CD1c-positive myeloid dendritic cell (primary cell): ENCODE data around the gene SLC40A1.

Source experiments
- DNase-seq: peaks from one replicate; pipeline ENCODE4 v3.0.0-alpha.2; 2016; ENCODE audit errors: extremely low spot score

SLC40A1 gene

DNA sequence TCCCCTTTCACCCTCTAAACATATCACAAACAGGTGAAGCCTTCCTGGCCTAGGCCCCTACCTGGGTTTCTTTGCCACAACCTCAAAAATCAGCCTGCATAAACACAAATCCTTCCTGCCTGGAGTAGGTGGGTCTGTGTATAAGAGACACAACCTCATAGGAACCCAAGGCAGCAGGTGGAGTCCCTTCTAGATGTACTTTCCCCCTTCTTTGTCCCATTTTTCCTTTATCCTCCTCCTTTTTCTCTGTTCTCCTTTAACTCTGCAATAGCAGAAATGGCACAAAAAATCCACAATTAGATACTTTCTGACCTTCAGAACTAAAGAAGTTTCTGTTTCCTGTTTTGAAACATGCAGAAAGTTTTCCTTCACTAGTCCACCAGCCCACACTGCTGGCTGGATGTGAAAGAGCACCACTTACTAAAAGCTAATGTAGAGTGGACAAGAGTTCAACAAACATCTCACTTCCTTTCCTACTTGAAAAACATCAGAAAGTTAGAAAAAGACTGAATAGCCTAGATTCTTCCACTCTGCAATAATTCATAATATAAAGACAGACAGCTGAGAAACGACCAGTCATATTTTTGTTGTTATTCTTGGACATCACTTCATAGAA is 11.2 kb downstream of the SLC40A1 start:
- peak; percentile 63 for DNase-seq

- no peak for DNase-seq
Measured at GRCh38 chr2:189566046-189566445, 14.5 kb downstream of the SLC40A1 start.

GRCh38 chr2:189561371-189562038 is 19.1 kb downstream of the SLC40A1 start:
- DNase-seq, result no peak

DNA sequence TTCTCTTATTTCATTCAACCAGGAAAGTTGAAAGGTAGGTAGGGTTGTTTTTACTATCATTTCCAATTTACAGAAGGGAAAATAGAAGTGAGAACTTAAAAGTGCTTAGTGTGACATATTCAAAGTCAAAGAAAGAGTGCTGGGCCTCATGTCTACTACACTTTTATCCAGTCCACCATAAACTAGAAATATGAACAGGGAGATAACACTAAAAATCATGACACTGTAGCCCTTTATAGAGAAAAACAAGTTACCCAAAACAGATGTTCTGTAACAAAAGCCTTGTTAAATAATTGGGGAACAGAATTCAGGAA is 20.4 kb downstream of the SLC40A1 start:
- DNase-seq, result no peak

- DNase-seq, result no peak
Measured at GRCh38 chr2:189559579-189560272, 20.9 kb downstream of the SLC40A1 start.

DNA sequence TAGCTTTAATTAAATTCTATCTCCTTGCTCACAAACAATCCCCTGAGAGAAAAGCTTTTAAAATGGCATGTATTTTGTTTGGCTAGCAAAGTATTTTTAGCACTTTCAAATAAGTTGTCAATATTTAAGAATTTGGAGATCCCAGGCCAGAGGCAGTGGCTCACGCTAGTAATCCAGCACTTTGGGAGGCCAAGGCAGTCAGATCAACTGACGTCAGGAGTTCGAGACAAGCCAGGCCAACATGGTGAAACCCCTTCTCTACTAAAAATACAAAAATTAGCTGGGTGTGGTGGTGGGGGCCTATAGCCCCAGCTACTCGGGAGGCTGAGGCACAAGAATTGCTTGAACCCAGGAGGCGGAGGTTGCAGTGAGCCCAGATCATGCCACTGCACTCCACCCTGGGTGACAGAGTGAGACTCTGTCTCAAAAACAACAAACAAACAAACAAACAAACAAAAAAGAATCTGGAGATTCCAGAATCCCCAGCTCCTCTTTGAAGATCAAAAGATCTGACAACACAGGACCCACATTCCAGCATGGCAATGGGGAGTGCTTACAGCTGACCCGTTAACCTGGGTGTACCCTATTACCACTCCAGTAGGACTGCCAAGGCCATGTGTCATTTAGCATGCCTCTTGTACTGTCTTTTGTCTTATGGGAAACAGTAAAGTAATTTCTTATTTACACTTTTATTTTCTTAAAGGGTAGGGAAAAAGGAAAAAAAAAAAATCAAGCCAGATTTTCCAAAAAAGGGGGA is 21.9 kb downstream of the SLC40A1 start:
- DNase-seq, result no peak

DNA sequence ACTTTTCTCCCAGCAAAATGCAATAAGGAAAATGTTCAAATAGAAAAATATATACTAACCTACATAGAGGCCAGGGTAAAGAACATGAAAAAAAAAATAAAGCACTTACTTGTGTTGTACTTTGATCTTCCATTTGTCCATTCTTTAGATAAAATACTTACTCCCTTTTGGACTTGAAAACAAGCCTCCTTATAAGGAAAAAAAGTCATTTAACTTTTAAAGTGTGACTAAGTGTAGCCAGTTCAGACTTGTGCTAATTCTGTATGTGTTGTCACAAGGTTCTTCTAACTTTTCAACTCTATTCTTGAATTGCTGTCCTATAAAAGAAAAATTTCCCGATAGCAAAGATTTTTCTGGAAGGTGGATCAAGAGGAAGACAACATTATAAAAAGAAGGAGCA is 23.2 kb downstream of the SLC40A1 start:
- no peak for DNase-seq

DNA sequence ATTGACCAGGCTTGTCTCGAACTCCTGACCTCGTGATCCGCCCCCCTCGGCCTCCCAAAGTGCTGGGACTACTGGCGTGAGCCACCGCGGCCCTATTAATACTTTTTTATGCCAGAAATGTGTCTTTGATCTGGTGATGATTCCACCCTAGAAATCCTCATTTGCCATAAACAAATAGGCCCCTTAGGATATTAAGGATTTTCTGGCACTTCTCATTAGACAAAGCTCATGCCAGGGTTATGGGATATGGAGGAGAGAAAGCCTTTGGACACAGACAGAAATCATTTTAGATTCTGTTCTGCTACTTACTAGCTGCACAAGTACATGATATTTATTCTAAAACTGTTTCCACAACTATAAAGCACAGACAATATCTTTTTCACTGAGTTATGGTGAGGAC is 24.1 kb downstream of the SLC40A1 start:
- no peak for DNase-seq

GRCh38 chr2:189555232-189555631 is 25.4 kb downstream of the SLC40A1 start:
- DNase-seq, result no peak

- no peak for DNase-seq
Measured at GRCh38 chr2:189553504-189554088, 27.0 kb downstream of the SLC40A1 start.

DNA sequence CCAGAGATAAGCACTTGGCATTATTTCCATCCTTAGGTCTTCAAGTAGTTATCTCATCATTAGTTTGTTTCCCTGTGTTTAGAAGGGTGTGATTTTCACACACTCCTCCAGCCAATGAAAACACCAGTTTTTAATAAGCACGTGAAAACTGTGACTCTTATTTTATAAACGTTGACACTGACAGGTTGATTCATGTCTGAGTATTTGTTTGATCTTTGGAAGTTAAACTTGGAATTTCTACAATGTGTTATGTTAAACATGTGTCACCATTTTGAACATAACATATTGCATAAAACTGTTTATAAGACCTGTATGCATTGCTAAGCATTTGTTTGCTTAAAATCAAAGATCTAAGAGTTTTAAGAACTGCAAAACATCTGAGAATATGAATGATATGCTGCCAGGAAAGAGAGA is 27.6 kb downstream of the SLC40A1 start:
- DNase-seq, result no peak

DNA sequence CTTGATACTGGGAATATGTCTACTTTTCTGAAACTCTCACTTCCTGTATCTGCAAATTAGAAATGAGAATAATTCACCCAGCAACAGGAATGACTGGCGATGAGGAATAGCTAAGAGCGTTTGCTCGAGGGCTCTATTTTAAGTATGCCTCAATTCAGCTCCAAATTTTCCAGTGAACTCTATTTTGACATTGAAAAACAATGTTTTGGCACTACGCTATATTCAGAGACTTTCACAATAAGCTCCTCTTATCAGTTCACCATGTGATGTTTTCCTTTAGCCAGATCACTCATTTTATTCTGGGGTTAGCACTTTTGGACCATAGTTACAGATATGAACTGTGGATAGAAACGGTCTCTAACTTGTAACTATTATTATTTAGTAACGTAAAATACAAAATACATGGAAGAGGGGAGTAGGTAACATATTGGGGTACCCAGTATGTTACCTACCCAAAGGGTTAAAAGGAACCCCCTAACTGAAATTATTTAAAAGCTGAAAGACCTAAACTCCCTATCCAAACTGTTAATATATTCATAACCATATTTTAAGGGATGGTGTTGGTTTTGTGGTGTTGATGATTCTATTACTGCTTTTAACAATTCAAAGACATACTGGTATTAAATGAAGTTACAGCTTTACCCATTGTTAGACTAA is 28.1 kb downstream of the SLC40A1 start:
- no peak for DNase-seq

- no peak for DNase-seq
Measured at GRCh38 chr2:189551808-189552207, 28.8 kb downstream of the SLC40A1 start.

- DNase-seq, result no peak
Measured at GRCh38 chr2:189549449-189549832, 31.1 kb downstream of the SLC40A1 start.

DNA sequence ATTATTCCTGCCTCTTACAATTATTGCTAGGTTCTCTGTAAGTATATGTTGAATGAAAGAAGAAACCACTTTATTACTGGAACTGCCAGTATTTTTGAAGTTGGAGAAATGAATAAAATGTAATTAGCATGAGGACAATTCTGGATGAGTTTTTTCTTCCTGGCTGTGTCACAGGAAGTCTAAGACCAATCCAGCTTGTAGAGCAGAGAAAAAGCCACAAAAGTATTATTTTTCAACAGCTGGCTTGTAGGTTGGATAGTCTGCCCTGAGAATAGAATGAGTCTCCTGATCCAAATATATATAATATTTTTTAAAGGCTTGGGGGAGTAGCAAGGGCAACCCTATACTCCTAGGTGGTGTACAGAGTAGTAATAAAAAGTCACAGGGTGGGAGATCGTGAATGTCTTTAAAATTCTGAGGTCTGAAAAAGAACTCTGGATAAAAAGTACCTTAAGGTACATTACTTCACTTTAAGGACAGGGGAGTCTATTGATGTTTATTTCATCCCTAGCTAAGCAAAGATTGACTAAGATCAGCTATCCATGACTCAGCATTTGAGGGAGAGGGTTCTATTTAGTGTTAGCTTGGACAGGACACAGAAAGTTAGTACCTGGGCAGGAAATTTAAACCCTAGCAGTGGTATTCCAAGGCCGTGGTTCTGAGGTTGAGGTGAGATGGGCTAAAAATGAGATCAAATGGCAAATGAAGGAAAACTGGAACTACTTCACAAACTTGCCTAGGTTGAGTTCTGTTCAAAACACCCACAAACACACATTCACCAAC is 31.7 kb downstream of the SLC40A1 start:
- DNase-seq, result no peak

GRCh38 chr2:189545418-189545817 is 35.2 kb downstream of the SLC40A1 start:
- no peak for DNase-seq

- no peak for DNase-seq
Measured at GRCh38 chr2:189544318-189545042, 36.1 kb downstream of the SLC40A1 start.

GRCh38 chr2:189543367-189543766 is 37.2 kb downstream of the SLC40A1 start:
- no peak for DNase-seq

DNA sequence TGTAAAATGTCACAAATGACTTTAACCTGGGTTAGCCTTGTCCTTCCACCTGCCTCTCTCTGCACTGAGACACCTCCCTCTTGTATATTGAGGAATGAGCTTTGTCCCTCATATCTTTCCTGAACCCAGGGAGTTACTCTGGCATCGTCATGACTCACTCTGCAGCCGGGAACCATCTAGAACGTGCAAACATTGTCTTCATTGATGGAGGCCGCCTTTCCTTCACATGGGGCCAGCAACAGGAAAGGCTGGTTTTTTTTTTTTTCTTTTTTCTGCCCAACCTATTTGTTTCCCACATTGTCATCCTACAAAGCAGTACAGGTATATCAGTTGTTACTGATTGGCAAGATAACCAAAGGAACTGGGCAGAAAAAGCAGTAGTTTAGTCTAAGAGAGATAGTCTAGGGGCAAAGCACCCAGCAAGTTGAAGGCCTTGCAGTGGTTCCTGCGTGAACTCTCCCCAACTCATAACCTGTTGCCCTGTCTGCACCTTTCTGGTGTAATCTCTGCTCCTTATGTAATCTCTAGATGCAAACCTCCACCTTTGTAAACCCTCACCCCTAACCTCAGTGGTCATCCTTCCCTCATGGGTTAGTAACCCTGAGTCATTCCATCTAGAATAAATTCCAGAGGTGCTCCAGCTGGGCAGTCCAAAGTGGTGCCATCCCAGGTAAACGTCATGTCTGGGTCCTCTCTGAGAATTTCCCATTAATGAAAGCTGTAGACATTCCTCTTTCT is 38.3 kb downstream of the SLC40A1 start:
- no peak for DNase-seq

DNA sequence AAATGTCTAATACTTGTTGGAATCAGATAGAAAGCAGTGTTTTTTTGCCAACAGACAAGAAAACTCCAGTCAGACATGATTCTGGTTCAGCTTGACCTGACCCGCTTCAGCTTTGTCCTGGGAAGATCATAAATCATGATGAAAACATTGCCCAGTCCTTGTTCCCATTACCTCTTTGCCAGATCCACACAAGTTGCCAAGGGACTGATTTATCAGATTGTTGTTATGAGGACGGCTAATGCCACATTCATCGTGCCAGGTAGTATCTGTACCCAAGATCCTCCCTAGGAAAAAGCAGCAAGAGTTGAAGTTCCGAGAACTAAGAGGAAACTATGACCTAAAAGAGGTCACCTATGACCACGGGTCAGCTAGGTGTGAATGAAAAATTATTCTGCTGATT is 39.0 kb downstream of the SLC40A1 start:
- DNase-seq, result no peak
